Amygdala (tissue), 56 donors: ENCODE data around the gene LYZL4.

Source experiments
- DNase-seq, 56 donors: peaks; one replicate each; lab custom pipeline; 2025; lab: John Stamatoyannopoulos, UW

The LYZL4 gene, protein sequence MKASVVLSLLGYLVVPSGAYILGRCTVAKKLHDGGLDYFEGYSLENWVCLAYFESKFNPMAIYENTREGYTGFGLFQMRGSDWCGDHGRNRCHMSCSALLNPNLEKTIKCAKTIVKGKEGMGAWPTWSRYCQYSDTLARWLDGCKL

DNA sequence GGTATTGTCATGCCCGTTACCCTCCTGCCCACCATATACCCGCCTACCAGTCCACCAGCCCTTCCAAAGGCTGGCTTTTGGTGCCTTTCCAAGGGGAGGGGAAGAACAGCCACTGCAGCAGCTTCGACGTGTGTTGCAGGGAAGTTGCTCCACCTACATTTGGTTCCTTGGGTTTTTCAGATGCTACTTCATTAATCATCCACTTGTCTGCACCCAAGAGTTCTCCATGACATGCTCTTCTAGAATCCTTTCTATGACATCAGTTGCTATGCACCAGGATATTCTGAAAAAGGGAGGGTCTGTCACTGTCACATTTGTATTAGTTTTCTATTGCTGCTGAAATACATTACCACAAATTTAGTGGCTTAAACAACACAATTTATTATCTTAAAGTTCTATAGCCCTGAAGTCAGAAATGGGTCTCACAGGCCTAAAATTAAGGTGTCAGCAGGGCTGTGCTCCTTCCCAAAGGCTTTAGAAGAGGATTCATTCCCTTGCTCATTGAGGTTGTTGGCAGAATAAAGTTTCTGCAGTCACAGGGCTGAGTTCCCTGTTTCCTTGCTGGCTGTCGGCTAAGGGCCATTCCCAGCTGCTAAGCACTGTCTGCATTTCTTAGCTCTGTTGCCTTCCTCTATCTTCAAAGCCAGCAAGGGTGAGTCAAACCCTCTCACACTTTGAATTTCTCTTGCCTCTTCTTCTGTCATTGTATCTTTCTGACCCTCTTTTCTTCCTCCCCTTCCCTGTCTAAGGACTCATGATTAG is at the start of gene LYZL4:
TSS of gene LYZL4 (minus strand) at position 241 of the 762 bp plus-strand sequence. CDS start 3,359 bp downstream, outside the sequence.
- no peak for DNase-seq

DNA sequence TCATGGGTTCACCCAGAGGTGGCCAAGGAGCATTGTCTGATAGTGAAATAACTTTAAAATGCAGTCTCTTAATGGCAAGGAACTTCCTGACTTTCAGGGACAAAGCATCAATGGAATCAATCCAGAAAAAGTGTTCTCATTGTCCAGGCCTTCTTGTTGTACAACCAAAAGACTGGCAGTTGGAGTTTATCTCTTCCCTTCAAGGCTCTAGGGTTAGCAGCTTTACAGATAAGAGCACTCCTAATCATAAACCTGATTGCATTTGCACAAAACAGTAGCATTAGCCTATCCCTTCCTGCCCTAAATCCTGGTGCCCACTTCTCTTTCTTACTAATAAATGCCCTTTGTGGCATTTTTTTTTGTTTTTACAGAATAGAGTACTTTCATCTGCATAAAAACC is 48.7 kb upstream of the LYZL4 start:
- DNase-seq, result no peak

DNA sequence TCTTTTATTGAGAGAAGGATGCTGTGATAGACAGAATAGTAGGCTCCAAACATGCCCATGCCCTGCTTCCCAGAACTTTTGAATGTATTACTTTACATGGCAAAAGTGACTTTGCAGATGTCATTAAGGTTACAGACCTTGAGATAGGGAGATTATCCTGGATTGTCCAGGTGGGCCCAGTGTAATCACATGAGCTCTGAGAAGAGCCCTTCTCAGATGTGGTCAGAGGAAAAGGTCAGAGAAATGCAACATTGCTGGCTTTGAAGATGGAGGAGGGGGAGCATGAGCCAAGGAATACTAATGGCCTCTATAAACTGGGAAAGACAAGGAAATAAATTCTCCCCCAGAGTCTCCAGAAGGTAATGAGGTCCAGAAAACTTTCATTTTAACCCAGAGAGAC is 45.8 kb upstream of the LYZL4 start:
- DNase-seq, result no peak

DNA sequence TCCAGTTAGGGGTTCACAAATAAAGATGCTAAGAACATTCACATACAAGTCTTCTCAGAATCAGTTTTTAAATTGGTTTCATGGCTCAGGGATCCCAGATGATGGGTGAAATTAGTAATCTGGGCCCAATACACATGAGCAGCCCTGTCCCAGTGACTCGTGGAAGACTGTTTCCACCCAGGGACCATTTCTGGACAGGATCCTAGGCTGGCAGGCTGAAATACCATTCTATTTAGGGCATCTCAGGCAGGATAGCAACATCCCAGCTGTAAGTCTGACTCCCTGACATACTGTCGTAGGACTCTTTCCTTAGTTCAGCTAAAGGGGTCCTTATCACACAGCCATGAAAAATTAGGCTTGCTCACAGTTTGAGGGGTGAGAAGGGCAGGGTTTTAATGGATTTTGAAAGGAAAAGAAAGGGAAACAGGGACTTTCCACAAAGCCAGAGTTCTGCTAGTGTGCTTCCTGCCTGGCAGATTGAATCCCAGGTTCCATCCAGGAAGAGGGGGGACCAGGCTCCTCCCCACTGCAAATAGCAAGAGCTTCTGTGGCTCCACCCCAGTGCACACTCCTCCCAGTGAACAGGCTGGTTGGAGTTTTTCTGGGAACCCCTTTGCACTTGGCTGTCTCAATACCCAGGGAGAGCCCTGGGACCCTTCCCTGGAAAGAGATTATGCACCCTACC is 41.3 kb upstream of the LYZL4 start:
- DNase-seq, result no peak

DNA sequence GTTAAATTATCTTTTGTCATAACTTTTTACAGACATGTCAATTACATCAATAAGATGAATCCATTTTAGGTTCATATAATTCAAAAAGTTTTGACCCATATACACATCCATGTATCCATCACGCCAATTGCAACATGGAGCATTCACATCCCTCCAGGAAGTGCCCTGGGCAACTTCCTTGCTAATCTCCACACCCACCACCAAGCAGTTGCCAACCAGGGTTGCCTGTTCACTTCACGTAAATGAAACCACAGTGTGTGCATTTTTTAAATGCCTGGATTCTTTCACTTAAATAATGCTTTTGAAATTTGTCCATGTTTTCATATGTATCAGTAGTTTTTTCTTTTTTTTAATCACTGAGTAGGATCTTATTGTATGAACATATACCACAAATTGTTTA is 40.7 kb upstream of the LYZL4 start:
- DNase-seq, result no peak

DNA sequence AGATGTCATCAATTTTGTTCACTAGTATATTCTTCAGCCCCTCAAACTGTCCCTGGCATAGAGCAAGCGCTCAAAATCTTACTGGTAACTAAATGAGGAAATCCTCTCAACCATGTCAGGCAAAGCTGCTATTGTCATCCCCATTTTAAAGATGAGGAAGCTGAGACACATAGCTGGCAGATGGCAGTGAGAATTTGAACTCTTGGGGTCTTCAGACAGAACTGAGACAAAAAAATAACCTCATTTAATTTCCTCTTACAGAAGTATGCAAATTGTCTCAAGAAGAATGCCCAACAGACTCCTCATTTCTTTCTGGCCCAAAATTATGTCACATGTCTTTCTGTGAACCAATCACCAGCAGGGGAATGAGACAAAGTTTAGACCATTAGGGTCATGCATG is 40.2 kb upstream of the LYZL4 start:
- no peak for DNase-seq

DNA sequence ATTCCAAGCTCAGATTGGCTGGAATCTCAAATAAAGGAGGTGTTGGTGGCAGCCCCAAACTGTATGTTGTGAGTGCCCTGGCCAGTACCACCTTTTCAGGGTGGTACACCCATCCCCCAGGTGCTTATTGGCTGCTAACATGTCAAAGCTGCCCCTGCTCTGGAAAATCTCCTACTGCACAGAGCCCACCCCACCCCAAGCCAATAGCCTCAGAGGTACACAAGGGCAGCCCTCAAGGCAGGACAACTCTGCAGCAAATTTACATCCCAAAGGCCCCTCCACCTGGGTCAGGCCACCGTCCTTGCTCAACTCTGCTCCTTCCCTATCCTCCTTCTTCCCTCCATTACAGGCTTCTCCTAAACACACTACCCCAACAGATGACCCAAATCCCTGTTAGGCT is 37.1 kb upstream of the LYZL4 start:
- DNase-seq, result no peak

DNA sequence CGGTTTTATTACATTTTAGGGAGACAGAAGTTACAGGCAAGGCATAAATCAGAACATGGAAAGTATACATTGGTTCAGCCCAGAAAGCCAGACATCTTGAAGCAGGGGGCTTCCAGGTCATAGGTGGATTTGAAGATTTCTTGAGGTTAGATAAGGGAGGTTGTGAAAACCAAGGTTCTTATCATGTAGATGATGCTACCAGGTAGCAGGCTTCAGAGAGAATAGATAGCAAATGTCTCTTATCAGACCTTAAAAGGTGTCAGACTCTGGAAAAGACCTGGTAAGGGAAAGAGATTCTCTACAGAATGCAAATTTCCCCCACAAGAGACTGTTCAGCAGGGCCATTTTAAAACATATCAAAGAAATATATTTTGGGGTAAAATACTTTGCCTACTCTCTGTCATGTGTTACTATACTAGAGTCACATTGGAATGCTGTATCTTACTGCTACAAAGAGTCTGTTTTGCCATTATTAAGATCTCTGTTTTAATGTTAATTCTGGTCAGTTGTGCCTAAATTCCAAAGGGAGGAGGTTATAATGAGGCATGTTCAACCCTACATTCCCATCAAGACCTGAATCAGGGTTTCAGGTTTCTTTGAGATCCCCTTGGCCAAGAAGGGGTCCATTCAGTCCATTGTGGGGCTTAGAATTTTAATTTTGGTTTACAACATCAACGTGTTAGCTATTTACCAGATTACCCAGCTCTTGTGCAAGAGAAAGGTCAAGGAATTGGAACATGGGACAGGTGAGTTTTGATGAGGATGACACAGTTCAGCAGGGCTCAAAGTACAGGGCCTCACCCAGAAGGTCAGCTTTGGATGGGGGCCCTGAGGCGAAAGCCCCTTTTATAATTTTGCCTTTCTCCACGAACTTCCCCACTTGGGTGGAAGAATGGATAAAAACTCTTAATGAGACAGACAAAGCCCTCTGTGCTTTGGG is 36.0 kb upstream of the LYZL4 start:
- DNase-seq, result no peak

DNA sequence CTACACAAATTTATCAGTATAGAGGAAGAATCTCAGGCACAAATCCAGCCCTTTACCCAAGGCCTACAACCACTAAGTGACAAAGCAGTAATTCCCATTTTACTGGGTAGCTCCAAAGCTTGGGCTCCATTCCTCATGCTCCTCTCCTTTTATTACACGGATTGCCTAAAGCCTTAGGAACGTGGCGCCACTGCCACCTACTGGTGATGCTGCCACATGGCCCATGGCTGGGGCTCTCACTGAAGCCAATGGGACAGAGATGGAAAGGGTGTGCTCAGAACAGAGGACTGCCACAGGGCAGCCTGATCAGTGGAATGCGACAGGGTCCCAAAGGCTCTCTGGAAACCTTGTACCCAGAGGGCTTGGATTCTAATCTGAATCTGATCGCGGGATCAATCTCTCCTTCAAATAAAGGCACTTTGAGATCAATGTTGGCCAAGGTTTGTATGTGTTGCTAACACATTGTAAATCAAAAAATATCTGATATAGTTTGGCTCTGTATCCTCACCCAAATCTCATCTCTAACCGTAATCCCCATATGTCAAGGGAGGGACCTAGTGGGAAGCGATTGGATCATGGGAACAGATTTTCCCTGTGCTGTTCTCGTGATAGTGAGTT is 33.5 kb upstream of the LYZL4 start:
- peak in 54 of 56 donors; percentile 19 to 89 (median 62) for DNase-seq

DNA sequence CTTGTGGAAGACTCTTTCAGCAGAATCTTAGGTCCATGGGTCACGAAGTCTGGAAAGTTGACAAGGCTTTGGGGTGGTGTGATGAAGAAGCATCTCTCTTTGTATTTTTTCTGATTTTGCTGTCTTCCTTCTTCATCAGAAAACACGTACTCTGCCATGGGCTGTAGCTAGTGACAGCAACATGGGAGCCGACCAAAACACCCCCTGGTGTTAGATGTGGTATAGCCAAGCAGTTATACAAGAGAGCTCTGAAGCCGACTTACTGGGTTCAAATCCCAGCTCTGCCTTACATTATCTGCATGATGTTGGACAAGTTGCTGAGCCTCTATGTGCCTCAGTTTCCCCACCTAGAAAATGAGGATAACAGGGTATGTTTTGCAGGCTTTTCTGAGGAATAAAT is 32.9 kb upstream of the LYZL4 start:
- no peak for DNase-seq

DNA sequence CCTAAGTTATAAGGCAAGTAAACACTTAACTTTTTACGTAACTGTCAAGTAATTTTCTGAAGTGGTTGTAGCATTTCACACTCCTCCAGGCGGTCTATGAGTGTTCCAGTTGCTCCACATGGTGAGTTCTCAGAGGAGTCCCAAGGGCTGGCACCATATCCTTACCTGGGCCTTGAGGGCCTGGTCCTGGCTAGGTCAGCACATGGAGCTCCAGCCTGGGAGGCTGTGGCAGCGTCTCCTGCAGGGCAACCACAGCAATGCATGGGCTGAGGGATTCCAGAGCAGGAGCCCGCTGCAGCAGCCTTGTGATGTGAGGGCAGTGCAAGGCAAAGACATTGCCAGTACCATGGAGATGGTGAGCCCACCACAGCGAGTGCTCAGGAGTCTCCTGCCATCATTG is 32.2 kb upstream of the LYZL4 start:
- DNase-seq, result no peak

DNA sequence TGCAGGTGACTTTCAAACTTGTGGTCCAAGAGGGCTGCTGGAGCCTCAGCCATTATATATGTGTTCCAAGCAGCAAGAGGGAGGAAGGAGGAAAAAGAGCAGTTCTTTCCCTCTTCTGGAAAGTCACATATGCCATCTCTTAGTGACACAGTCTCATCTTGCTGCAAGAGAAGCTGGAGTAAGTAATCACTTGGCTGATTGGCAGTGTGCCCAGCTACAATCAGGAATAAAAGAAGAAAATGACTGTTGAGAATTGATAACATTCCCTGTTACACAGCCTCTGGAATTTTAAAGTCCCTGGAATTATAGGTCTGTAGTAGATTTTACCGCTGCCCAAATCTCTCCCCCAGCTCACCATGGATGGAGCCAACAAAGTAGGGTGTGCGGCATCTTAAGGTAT is 31.4 kb upstream of the LYZL4 start:
- DNase-seq, result peak in 5 of 56 donors; percentile 4 to 42 (median 6)

DNA sequence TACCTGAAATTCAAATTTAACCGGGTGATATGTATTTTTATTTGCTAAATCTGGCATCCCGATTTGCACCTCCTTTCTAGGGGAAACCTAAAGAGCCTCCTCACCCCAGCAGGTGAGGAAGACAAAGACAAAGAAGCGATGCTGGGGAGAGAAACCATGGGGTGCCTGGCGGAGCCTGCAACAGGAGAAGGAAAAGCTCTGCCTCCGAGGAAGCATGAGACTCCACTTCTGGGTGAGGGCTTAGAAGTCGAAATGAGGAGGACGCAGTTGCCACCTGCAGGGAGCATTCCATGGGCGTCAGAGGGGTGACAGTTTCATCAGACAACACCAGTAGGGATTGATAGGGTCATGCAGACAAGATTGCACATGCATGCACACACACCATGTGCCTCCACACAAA is 30.5 kb upstream of the LYZL4 start:
- no peak for DNase-seq

DNA sequence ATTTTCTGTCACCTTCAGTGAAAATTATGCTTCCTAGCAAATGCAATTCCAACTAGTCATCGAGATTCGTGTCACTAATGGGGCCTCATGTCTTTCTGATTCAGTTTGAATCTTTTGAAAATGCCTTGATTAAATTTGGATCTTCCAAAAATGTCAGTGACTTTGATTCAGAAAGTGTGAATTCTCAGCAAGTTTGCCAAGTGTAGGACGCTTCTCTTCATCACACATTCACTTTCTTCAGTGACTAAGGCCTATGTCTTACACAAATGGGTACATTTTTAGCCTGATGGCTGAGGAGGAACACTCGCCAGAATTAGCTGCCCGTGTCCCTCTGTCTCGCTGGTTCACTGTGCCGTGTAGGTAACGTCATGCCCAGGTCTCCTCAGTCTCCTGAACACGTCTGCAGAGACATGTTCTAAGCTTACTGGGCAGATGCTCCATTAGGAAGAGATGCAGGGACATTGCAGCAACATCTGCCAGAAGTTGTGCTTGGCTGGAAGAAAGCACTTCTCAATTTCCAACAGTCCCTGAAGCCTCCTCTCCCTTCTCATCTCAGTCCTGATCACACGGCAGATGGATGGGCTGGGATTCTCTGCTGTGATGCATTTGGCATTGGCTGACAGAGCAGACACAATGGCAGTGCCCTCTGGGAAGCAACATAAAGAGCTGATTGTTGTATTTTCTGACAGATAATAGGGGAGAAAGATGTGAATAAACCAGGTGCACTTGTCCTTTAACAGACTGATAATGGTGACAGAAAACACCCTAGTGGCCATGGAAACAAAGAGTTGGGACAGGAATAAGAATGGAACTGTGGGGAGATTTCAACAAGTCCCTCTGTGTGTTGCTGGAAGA is 29.1 kb upstream of the LYZL4 start:
- DNase-seq, result peak in 13 of 56 donors; percentile 3 to 29 (median 11)

DNA sequence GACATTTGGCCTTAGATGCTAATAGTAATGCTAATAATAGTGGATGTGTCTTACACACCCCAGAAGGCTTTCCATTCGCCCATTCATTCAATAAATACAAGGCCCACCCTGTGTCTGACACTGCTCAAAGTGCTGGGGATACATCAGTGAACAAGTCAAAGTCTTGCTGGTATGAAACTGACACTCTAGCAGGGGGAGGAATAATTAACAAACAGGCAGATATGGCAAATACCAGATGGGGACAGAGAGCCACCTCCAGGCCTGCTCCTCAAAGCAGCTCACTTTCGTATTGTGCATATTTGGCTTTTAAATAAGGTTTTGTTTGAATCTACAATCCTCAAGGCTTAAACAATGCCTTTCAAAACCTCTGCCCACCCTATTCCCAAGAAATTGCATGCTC is 28.3 kb upstream of the LYZL4 start:
- DNase-seq, result peak in 2 of 56 donors; percentile 2 to 3

DNA sequence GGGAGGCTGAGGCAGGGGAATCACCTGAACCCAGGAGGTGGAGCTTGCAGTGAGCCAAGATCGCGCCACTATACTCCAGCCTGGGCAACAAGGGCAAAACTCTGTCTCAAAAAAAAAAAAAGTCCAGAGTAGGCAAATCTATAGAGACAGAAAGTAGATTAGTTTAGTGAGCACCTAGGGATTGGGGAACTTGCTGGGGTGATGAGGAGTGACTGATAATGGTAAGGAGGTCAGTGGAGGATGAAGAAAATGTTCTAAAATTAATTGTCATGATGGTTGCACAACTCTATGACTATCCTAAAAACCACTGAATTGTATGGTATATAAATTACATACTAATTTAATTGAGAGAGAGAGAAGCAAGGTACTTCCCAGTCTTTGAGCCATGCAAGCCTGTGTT is 27.8 kb upstream of the LYZL4 start:
- no peak for DNase-seq

DNA sequence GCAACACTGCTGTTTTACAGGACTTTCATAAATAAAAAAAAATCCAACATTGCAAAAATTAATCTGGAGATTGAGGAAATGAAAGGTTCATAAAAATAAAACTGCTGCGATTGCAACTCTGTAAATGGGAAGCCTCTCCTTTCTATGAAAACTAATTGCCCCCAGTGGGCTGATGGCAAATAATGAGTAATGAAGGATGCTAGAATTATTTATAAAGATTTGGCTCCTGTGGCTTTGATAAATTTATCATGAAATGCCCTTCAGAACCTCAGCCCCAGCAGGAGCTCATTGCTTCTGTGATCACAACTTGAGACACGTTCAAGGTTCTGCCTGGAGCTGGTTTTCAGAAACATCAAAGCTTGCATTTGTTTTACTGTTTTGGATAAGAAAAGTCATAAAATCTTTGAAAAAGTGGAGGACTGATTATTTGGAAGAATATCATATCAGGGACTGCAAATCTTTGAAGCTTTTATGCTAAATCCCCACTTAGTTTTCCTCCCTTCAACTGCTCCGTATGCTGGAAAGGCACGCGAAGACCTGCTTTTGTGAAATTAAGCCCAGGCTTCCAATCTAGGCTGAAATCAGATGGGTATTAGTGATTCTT is 24.5 kb upstream of the LYZL4 start:
- DNase-seq, result no peak

DNA sequence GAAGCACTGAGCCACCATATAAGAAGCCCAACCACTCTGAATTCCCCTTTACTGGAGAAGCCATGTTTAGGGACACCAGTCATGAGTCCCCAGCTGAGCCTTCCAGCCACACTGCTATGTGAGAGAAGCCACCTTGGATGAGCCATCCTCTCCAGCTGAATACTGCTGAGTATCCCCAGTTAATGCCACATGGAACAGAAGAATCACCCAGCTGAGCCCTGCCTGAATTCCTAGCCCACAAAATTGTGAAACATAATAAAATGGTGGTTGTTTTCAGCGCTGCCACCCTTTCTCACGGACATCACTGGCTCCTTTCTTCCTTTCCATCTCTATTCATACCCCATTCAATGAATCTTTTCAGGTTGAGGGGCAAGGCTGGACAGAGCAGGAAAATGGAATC is 22.1 kb upstream of the LYZL4 start:
- DNase-seq, result no peak
